GM19452 (cell line): ENCODE results near the gene KCNQ1.

Source experiments
- ATAC-seq: cut with Tn5 transposase; IDR thresholded peaks from one replicate; pipeline ENCODE4 v1.9.1; 2021; ENCODE audit not compliant: unreplicated experiment

Gene KCNQ1

DNA sequence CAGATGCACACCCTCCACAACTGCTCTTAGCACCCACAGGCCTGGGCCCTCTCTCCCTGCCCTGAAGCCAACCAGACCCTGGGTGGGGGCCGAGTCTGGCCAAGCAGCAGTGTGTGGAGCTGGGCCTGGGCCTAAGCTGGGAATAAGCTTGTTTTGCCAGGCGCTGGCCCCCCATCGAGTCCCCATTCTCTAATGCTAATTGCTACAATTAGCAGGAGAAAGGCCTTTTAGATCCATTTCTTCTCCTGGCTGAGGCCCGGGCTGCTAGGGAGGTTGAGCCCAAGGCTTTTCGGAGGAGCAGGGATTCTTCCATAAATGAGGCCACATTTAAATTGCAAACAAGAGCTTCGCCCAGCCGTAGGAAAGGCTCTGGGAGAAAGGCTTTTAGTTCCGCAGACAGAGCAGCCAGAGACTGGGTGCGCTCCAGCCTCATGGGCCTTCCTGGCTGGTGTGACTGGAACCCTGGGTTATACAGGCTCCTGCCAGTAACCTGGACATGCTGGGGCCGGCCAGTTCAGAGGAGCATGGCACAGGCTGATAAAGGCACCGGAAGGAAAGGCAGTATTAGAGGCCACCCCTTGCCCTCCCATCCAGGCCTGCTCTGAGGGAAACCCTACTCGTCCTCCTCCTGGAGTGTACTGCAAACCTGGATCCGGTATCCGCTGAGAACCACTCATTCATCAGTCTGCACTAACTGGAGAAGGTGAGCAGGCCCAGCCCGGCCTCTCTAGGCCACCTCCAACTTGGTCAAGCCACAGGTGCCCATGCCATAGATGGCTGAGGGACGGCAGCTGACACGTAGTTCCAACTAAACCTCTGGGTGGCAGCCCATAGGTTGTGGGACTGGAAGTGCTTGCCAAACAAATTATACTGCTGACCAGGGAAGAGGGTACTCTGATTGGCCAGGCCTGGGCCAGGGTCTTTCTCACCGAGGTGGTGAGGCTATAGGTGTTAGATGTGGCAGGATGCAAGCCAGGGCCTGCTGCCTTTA, 248.8 kb downstream of the KCNQ1 start:
- ATAC-seq = no peak

- no peak for ATAC-seq
These were observed 249.7 kb downstream of the KCNQ1 start for GRCh38 chr11:2694495-2694894.

GRCh38 chr11:2694995-2695939, 250.5 kb downstream of the KCNQ1 start:
- no peak for ATAC-seq

DNA sequence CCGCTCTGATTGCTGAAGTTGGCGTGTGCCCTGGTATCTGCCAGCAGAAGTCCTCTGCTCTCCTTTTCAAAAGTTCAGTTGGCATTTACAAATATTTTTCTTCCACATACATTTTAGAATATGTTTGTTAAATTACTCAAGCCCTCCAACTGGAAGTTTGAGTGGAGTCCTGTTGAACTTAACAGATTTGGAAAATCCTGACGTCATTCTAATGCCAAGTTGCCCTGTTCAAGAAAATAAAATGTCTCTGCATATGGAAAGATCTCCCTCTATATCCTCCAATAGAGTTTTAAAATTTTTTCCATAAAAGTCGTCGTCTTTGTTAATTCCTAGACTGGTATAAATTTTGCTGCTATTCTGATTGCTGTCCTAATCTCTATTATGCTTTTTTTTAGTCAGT, 251.6 kb downstream of the KCNQ1 start:
- no peak for ATAC-seq

DNA sequence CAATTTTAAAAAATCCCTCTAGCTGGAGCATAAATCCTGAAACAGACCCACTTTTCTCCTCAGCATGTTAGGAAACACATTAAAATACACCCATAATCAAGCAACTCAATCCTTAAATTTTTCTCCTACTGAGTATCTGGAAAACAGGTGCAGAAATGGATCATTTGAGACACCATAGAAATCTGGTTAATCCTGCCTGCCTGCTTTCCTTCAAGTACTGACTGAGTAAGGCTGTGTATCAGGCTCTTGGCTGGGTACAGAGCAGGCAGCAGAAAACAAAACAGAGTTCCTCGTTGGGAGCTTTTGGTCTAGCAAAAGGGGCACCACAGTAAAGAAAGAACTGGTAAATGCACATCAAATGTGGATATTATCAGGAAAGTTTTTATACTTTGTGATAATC, 253.1 kb downstream of the KCNQ1 start:
- no peak for ATAC-seq

- ATAC-seq = no peak
These were observed 253.8 kb downstream of the KCNQ1 start for GRCh38 chr11:2698386-2699184.

GRCh38 chr11:2699185-2699530, 254.3 kb downstream of the KCNQ1 start:
- no peak for ATAC-seq

GRCh38 chr11:2699531-2700414, 255.0 kb downstream of the KCNQ1 start, which contains the start of gene KCNQ1OT1:
KCNQ1OT1 (minus strand) TSS chr11:2699994.
- peak; percentile 85 for ATAC-seq

- peak; percentile 38 for ATAC-seq
These were observed 255.8 kb downstream of the KCNQ1 start for GRCh38 chr11:2700415-2701211.

DNA sequence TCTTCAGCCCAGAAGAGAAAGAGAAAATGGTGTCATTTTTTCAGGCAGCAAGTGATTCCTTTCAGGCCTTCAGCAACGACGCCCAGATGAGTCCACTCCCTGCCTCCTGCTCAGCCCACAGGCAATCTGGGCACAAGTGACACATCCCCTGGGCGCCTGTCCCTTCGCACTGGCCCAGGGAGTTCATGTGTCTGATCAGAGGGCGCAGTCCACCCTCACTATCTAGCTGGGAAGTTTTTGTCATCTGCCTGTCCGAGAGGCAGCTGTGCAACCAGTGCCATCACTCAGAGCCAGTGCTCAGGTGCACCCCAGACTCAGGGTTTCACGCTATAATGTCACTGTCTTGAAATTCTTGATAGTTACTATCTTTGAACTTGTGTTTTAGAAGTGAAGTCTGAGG, 256.4 kb downstream of the KCNQ1 start:
- ATAC-seq = no peak

- no peak for ATAC-seq
These were observed 257.2 kb downstream of the KCNQ1 start for GRCh38 chr11:2701898-2702434.

- ATAC-seq = no peak
These were observed 258.1 kb downstream of the KCNQ1 start for GRCh38 chr11:2702771-2703362.

- ATAC-seq = no peak
These were observed 258.7 kb downstream of the KCNQ1 start for GRCh38 chr11:2703363-2704141.

DNA sequence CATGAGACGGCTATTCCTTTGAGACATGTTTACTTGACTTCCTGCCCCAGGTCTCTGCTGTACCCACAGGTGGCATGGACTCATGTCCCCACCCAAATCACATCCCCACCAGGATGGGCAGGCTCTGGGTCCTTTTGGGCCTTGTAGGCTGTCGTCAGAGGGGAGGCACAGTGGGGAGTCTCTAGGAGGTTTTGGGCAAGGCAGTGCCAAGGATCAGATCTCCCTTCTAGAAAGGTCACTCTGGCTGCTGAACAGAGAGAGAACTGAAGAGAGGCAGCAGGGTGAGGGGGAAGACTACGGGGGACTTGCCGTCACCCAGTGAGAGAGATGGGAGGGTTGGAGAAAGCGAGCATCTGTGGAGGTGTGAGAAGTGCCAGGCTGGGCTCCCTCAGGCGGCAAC, 259.5 kb downstream of the KCNQ1 start:
- ATAC-seq = no peak

- no peak for ATAC-seq
These were observed 260.2 kb downstream of the KCNQ1 start for GRCh38 chr11:2704896-2705606.

- no peak for ATAC-seq
These were observed 261.5 kb downstream of the KCNQ1 start for GRCh38 chr11:2706321-2706720.

- no peak for ATAC-seq
These were observed 262.9 kb downstream of the KCNQ1 start for GRCh38 chr11:2707736-2708135.
